Activated CD4-positive, alpha-beta T cell treated with anti-CD3 and anti-CD28 coated beads, Interleukin-2, amount 50 U/mL, for 48 hours (primary cell): Measurements from ENCODE around the gene PPIP5K2.
"Not testable (repeated sequence)": the region's sequence is repeated elsewhere in the genome, so short reads cannot be mapped to it uniquely, and the experiment has no call there.

Experiments
- DNase-seq, 2 experiments: peaks; one replicate each; pipeline ENCODE4 v3.0.0-alpha.2; 2020

PPIP5K2 gene

GRCh38 chr5:103126557-103126956 is 6.5 kb downstream of the PPIP5K2 start:
- no peak for DNase-seq

GRCh38 chr5:103127292-103127817 is 7.3 kb downstream of the PPIP5K2 start:
- no peak for DNase-seq

- DNase-seq = no peak
Observed at GRCh38 chr5:103128202-103128601, 8.1 kb downstream of the PPIP5K2 start.

GRCh38 chr5:103132684-103133083 is 12.6 kb downstream of the PPIP5K2 start:
- DNase-seq = no peak

GRCh38 chr5:103133231-103133630 is 13.1 kb downstream of the PPIP5K2 start:
- no peak for DNase-seq

GRCh38 chr5:103135461-103135860 is 15.4 kb downstream of the PPIP5K2 start:
- DNase-seq = no peak

GRCh38 chr5:103138202-103138690 is 18.1 kb downstream of the PPIP5K2 start:
- no peak for DNase-seq

- DNase-seq = peak; percentile 76 to 85
Observed at GRCh38 chr5:103139264-103139865, 19.3 kb downstream of the PPIP5K2 start.

GRCh38 chr5:103142132-103142531 is 22.0 kb downstream of the PPIP5K2 start:
- DNase-seq = not testable (repeated sequence)

GRCh38 chr5:103145196-103145595 is 25.1 kb downstream of the PPIP5K2 start:
- no peak for DNase-seq

GRCh38 chr5:103148213-103148612 is 28.1 kb downstream of the PPIP5K2 start:
- no peak for DNase-seq

GRCh38 chr5:103151156-103151555 is 31.1 kb downstream of the PPIP5K2 start:
- DNase-seq = no peak

GRCh38 chr5:103166706-103167105 is 46.6 kb downstream of the PPIP5K2 start:
- DNase-seq = no peak

- DNase-seq = no peak
Observed at GRCh38 chr5:103174147-103174546, 54.0 kb downstream of the PPIP5K2 start.

- DNase-seq = no peak
Observed at GRCh38 chr5:103177543-103177942, 57.4 kb downstream of the PPIP5K2 start.

- no peak for DNase-seq
Observed at GRCh38 chr5:103178167-103178566, 58.1 kb downstream of the PPIP5K2 start.

GRCh38 chr5:103186152-103186551 is 66.1 kb downstream of the PPIP5K2 start:
- no peak for DNase-seq

GRCh38 chr5:103188436-103188835 is 68.3 kb downstream of the PPIP5K2 start:
- DNase-seq = no peak

GRCh38 chr5:103203226-103203625 is 83.1 kb downstream of the PPIP5K2 start:
- no peak for DNase-seq

GRCh38 chr5:103204990-103205389 is 84.9 kb downstream of the PPIP5K2 start:
- DNase-seq = not testable (repeated sequence)

GRCh38 chr5:103205991-103206700 is 86.0 kb downstream of the PPIP5K2 start:
- DNase-seq = no peak

- DNase-seq = no peak
Observed at GRCh38 chr5:103207011-103207410, 86.9 kb downstream of the PPIP5K2 start.

GRCh38 chr5:103207653-103208052 is 87.6 kb downstream of the PPIP5K2 start:
- DNase-seq = no peak

GRCh38 chr5:103208460-103208859 is 88.4 kb downstream of the PPIP5K2 start:
- DNase-seq = no peak
